Vagina (tissue), 2 donors: ENCODE data around the gene TPO. TPM values are rescaled to one million over a fixed set of nuclear protein-coding genes. Genes with fewer than 3 reads are reported as not detected.
"Not testable (repeated sequence)": the region's sequence is repeated elsewhere in the genome, so short reads cannot be mapped to it uniquely, and the experiment has no call there.

Experiments used
- DNase-seq, 2 donors: peaks; one replicate each; pipeline ENCODE4 v3.0.0-alpha.2; 2017; ENCODE audit errors: extremely low spot score in 2 of 2
- H3K27ac ChIP-seq: fragments of 200-600 bp; sonication (generic); one replicate; pipeline ENCODE4 v1.5.1; 2019
- H3K27me3 ChIP-seq: fragments of 200-600 bp; sonication (generic); one replicate; pipeline ENCODE4 v1.5.1; 2019
- H3K36me3 ChIP-seq, 2 donors: fragments of 200-600 bp; sonication (generic); one replicate each; pipeline ENCODE4 v1.5.1; 2017 to 2019
- H3K4me1 ChIP-seq: fragments of 200-600 bp; sonication (generic); one replicate; pipeline ENCODE4 v1.5.1; 2019
- H3K4me3 ChIP-seq, 2 donors: fragments of 200-600 bp; sonication (generic); 1 replicate in 1 of 2; 2 replicates in 1 of 2; pipeline ENCODE4 v1.5.1; 2016 to 2019
- H3K9me3 ChIP-seq: fragments of 200-600 bp; sonication (generic); one replicate; pipeline ENCODE4 v1.5.1; 2019
- POLR2A ChIP-seq, 2 donors: fragments of 450-650 bp; IDR thresholded peaks; one replicate each; pipeline ENCODE4 v1.6.1; 2017; ENCODE audit warnings: antibody characterized with exemption in 2 of 2, mild to moderate bottlenecking in 2 of 2, moderate library complexity in 2 of 2
- POLR2AphosphoS5 ChIP-seq, 2 donors: sonication (generic); formaldehyde crosslinking; IDR thresholded peaks; one replicate each; pipeline ENCODE4 v1.9.0; 2017; ENCODE audit warnings: antibody characterized with exemption in 2 of 2, mild to moderate bottlenecking in 2 of 2, low read depth in 1 of 2; ENCODE audit not compliant: insufficient read depth in 1 of 2
- intact Hi-C: fragments of 100-400 bp; cut with DNase I; formaldehyde crosslinking; loops from one replicate; pipeline ENCODE4 v1.15.1; 2023
- total RNA-seq: library from RNA; depleted of rRNA; stranded (reverse); fragments of >200 nt; gene quantifications from one replicate; pipeline ENCODE4 v1.2.3, GENCODE V29; 2016
- TF ChIP-seq, protein P1 (sequence below), 3 experiments: fragments of 450-650 bp in 2 of 3; fragments of 200-600 bp in 1 of 3; sonication (generic) in 1 of 3; IDR thresholded peaks; one replicate each; pipeline ENCODE4 v1.5.1; 2017 to 2019; ENCODE audit warnings: antibody characterized with exemption in 3 of 3, mild to moderate bottlenecking in 2 of 3, moderate library complexity in 2 of 3

The TPO gene
- total RNA-seq, 1 donor from 2014 or later, result 2.0 TPM

DNA sequence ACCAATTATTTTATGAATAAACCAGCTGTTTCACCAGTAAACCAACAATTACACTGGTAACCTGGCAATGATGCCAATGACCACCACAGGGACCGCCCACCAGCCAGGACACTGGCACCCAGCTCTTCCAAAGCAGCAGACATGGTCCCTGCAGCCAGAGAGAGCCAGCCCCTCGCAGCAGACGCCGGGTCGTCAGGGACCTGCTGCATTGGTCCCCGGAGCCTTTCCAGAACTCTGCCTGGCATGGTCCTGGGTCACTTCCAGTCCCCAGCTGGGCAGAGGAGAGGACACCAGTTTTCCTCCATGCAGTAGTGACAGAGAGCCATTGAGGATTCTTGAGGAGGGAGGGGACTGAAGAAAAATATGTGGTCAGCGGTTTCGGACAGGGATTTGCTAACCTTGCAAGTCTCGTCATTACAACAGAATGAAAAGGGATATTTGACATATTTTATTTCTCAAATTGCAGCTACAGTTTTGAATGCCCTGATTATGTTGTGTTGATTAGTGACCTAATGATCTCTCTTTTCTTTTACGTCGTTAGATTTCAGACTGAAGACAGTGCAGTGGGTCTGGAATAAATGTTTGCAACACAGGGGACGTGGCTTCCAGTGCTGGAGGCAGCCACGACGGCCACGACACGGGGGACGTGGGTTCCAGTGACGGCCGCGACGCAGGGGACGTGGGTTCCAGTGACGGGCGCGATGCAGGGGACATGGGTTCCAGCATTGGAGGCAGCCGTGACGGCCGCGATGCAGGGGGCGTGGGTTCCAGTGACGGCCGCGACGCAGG is 154.5 kb downstream of the TPO start:
- Histone ChIP-seq H3K27me3 (no peaks in the 10 kb centered on the region), H3K4me1 (no peaks in the 10 kb centered on the region), H3K4me3 (no peak overlapping the region), H3K36me3 (no peaks in the 10 kb centered on the region), H3K9me3 (no peaks in the 10 kb centered on the region), H3K27ac (no peak overlapping the region)
- TF ChIP-seq POLR2A (IDR thresholded peaks at IDR 0.05) (no peak), POLR2AphosphoS5 (IDR thresholded peaks at IDR 0.05; ENCODE audit: insufficient read depth in 1 of 2, low read depth in 1 of 2) (no peak)
- TF ChIP-seq, protein P1, sequence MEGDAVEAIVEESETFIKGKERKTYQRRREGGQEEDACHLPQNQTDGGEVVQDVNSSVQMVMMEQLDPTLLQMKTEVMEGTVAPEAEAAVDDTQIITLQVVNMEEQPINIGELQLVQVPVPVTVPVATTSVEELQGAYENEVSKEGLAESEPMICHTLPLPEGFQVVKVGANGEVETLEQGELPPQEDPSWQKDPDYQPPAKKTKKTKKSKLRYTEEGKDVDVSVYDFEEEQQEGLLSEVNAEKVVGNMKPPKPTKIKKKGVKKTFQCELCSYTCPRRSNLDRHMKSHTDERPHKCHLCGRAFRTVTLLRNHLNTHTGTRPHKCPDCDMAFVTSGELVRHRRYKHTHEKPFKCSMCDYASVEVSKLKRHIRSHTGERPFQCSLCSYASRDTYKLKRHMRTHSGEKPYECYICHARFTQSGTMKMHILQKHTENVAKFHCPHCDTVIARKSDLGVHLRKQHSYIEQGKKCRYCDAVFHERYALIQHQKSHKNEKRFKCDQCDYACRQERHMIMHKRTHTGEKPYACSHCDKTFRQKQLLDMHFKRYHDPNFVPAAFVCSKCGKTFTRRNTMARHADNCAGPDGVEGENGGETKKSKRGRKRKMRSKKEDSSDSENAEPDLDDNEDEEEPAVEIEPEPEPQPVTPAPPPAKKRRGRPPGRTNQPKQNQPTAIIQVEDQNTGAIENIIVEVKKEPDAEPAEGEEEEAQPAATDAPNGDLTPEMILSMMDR (IDR thresholded peaks at IDR 0.05), result no peak
- intact Hi-C loops, result no loop called here
- DNase-seq, result no peak

DNA sequence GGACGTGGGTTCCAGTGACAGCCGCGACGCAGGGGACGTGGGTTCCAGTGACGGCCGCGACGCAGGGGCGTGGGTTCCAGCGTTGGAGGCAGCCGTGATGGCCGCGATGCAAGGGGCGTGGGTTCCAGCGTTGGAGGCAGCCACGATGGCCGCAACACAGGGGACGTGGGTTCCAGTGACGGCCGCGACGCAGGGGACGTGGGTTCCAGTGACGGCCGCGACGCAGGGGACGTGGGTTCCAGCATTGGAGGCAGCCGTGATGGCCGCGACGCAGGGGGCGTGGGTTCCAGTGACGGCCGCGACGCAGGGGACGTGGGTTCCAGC is 155.0 kb downstream of the TPO start:
- H3K27me3 ChIP-seq, H3K36me3 ChIP-seq, H3K9me3 ChIP-seq, H3K27ac ChIP-seq, intact Hi-C loops, H3K4me1 ChIP-seq, DNase-seq, H3K4me3 ChIP-seq: not testable (repeated sequence)

DNA sequence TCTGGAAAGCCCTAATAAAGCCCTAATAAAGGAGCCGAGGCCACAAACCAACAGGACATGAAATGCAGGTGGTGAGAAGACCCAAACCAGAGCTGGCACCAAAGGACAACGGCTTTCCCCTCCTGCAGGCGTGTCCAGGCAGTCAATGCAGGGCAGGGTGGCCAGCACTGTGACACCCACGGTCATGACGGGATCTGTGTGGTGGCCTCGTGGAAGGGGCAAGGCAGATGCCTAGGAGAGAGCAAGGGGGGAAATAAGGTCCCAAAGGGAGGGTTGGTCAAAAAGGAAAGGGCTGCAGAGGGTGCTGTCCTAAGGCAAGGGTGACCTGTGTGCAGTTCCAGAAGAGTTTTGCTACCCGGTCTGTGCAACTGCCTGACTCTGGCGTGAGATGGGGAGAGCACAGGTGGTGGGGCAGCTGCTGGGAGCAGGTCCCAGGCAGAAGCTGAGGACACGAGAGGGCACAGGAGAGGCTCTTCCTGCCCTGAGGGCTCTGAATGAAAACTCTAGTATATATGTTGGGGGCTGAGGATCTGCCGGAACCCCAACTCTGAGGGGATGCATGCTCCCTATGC is 156.7 kb downstream of the TPO start:
- H3K4me3 ChIP-seq, result no peak overlapping the region
- TF ChIP-seq POLR2A (IDR thresholded peaks at IDR 0.05) (no peak), POLR2AphosphoS5 (IDR thresholded peaks at IDR 0.05; ENCODE audit: insufficient read depth in 1 of 2, low read depth in 1 of 2) (no peak)
- TF ChIP-seq, protein P1 (IDR thresholded peaks at IDR 0.05), result no peak
- no peaks in the 10 kb centered on the region for H3K36me3 ChIP-seq
- H3K27me3 ChIP-seq, result no peaks in the 10 kb centered on the region
- H3K9me3 ChIP-seq, result no peaks in the 10 kb centered on the region
- no peak for DNase-seq
- H3K4me1 ChIP-seq, result no peaks in the 10 kb centered on the region
- no peak overlapping the region for H3K27ac ChIP-seq
- intact Hi-C loops, result no loop called here

DNA sequence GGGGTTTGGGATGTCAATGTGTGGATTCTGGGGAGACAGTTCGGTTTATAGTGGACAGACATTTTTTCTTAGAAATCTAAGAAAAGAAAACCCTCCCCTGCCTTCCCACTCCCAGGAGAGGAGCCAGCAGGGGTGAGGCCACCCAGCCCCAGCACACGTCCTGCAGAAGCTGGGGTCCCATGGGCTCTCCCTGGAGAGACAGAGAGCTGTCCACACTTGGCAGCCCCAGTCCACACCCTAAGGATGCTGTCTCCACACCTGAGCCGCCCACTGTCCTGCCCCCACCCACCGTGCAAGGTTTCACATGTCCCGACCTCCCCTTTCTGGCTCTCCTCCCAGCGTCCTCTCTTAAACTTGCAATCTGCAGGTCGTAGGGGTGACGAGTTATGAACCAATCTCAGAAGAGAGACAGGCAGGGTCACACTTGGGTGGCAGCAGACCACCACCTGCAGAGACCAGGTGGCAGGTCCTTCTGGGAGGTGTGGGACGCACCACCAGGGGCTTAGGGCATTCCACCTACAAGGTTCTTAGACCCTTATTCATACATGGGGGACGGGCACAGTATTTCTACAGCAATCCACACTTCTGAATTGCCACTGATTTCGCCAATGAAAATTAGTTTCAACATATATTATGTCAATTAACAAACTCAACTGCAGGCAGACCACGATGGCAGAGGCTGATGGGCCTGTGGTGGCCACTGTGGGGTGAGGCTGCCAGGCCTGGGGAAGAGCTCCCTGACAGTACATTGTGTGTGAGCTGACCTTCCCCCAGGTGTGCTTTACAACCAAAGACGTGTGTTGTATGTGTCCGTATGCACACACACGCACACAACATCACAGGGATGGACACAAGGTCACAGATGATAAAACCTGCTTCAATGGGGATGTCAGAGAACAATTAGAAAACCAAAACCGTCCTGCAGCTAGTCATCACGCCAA is 158.5 kb downstream of the TPO start:
- H3K27ac ChIP-seq, result no peak overlapping the region
- intact Hi-C loops, result no loop called here
- no peak overlapping the region for H3K4me3 ChIP-seq
- H3K4me1 ChIP-seq, result no peaks in the 10 kb centered on the region
- TF ChIP-seq POLR2A (IDR thresholded peaks at IDR 0.05) (no peak), POLR2AphosphoS5 (IDR thresholded peaks at IDR 0.05; ENCODE audit: insufficient read depth in 1 of 2, low read depth in 1 of 2) (no peak)
- TF ChIP-seq, protein P1 (IDR thresholded peaks at IDR 0.05), result no peak
- no peaks in the 10 kb centered on the region for H3K9me3 ChIP-seq
- H3K36me3 ChIP-seq, result no peaks in the 10 kb centered on the region
- no peaks in the 10 kb centered on the region for H3K27me3 ChIP-seq
- DNase-seq, result no peak

DNA sequence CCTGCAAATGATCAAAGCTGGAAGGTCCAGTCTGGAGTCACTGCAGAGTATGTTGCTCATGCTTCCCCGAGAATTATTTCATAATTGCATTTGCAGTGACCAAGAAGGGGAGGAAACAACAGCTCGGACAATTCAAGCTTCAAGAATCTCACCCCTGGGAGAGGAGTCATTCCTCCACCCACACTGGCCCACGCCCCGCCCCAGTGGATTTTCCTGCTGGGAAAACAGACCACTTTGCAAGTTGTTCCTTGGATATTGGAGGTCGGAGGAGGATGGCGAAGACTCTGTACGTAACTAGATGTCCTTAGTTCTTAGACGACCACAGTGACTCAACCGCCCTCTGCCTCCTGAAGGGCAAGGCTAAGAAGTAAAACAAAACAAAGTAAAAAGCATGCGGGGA is 159.4 kb downstream of the TPO start:
- Histone ChIP-seq H3K27me3 (no peaks in the 10 kb centered on the region), H3K27ac (no peak overlapping the region), H3K9me3 (no peaks in the 10 kb centered on the region), H3K36me3 (no peaks in the 10 kb centered on the region), H3K4me3 (no peak overlapping the region), H3K4me1 (no peaks in the 10 kb centered on the region)
- DNase-seq, result no peak
- TF ChIP-seq POLR2AphosphoS5 (IDR thresholded peaks at IDR 0.05; ENCODE audit: insufficient read depth in 1 of 2, low read depth in 1 of 2) (no peak), POLR2A (IDR thresholded peaks at IDR 0.05) (no peak)
- TF ChIP-seq, protein P1 (IDR thresholded peaks at IDR 0.05), result no peak
- intact Hi-C loops, result no loop called here
